Measurements from ENCODE around the gene HOXB4.
A peak's percentile ranks its signal among the peaks of the same experiment; 100 is the strongest.

The HOXB4 gene

GRCh38 chr17:48577946-48578615, at the start of gene HOXB4:
HOXB4 (minus strand) TSS chr17:48578350; CDS start chr17:48578319, 31 bp downstream.
- DNase-seq, result peak; percentile 43

DNA sequence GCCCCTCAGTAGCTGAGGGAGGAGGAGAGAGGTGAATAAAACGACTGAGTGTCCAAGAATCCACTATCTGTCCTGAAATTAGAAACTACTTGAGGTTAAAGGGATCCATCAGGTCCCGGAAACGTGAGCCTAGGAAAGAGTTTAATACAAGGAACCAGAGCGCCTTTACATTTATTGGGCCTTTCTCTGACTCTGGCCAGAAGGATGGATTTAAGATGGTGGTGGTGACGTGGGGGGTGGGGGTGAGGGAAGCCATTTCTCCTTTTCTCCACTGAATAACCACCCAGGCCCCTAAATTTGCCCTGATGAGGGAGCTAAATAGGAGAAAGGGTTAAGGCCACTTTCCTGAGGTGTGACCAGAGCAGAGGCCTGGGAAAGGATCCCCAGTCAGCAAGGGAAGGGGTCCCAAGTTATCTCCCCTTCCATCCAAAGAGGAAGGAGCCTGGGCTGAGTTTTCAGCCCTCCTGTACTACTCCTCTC, 49.0 kb upstream of the HOXB4 start:
- no peak for DNase-seq

- no peak for DNase-seq
Observed at GRCh38 chr17:48626245-48627117, 48.3 kb upstream of the HOXB4 start, which contains the start of gene HOXB9. HOXB9 (minus strand) TSS chr17:48626358; CDS start chr17:48626269, 89 bp downstream.

GRCh38 chr17:48625495-48626244, 47.5 kb upstream of the HOXB4 start:
- DNase-seq, result no peak

DNA sequence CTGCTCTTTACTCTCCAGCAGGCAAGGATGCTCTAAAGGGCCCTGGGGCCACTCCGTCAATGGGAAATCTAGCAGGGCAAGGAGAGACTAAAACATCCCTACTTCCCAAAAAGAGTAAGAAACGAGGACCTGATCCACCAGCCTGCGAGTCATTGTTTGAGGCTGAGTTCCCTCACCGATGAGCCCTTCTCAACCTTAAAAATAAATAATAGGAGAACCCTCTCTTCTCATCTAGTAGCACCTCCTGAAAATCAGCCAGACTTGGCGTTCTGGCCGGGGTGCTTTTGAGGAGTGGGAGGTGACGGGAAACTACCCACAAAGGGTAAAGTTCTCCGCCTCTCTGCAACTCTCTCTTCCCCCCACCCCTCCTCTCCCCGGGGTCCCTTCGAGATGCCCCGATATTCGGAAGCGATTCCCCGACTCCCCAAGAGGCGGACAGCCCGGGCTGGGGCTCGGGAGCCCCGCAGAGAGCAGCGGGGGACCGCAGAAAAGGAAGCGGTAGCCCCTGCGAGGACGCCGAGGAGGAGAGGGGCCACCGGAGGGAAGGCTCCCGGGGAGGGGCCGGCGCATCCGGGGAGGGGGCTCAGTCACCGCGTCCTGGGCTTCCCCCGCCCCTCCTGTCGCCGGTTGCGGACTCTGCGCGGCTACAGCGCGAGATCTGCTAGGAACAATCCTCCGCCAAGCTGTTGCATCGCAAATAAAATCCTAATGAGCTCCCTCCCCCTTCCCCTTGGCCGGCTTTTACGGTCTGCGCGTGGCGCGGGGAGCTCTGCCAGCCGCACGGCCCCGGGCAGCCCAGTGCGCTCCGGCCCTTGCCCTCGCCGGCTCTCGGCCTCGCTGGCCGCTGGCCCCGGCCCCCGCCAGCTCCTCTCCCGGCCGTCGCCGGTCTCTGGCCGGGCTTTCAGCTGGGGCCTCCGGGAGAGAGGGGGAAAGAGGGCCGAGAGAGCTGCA, 46.7 kb upstream of the HOXB4 start:
- DNase-seq, result no peak

GRCh38 chr17:48624118-48624517, 46.0 kb upstream of the HOXB4 start:
- DNase-seq, result no peak

- no peak for DNase-seq
Observed at GRCh38 chr17:48623583-48623982, 45.4 kb upstream of the HOXB4 start.

DNA sequence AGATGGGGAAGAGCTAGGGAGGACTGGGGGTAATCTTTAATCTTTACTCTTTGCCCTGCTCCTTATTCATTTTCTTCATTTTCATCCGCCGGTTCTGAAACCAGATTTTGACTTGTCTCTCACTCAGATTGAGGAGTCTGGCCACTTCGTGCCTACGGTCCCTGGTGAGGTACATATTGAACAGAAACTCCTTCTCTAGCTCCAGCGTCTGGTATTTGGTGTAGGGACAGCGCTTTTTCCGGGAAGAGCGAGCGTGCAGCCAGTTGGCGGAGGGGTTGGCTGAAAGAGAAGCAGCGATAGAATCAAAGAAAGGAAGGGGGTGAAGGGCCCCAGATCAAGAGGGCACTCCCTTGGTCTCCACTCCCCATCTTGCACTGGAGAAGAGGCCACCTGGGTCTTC, 44.7 kb upstream of the HOXB4 start:
- no peak for DNase-seq

GRCh38 chr17:48621410-48622392, 43.6 kb upstream of the HOXB4 start:
- no peak for DNase-seq

DNA sequence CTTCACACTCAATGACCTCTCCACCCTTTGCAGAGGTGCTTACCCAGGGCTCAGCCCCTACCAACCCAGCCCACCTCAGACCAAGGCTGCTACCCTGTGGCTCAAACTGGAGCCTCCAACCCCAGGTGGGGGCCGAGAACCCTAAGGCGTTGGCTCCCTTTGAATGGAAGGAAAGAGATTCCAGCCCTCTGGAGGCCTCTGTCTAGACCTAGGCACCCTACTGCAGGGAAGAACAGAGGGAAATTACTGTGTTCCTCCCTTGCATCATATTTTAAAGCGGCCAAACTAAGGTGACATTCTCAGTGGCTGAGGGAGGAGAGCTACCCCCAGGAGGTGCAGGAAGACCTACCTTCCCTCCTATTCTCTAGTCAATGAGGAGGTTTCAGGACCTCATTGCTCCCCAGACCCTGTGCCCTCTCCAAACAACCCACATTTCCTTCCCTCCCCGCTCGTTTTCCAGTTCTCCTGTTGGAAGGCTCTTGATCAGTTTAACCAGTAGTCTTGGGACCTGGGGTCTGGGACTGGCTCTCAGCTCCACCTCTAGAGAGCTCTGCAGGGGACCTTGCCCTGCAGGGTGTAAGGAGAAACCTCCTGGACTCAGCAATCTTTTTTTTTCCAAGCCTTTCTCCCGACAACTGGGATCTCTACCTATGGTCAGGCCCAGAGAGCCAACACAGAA, 42.5 kb upstream of the HOXB4 start:
- no peak for DNase-seq

GRCh38 chr17:48619826-48620449, 41.8 kb upstream of the HOXB4 start:
- no peak for DNase-seq

DNA sequence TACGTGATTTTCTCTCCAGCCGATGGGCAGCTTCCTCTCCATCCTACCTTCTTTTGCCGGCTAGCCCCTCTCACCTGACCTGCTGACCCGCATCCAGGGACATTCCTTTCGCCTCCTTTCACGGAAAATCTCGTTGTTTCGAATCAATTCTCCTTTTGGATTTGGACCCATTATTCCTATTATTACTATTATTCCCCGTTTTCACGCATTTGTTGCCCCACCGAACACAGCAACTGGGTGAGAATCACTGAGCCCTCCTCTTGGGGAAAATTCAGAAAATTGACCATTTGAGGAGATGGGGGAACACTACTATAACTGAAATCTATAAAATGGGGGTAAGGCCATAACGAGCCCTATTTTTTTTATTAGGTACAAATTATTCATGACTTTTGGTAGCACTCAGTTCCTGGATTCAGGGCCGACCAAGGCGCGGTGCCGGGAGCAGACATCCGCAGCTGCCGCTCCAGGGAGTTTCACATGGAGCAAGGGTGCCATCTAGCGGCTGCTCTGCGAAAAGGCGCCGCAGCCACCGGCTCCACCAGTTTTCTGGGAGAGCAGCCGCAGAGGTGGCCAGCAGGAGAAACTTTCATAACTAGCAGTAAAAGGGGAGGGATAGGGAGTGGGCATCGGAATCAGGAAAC, 40.2 kb upstream of the HOXB4 start:
- DNase-seq, result no peak

DNA sequence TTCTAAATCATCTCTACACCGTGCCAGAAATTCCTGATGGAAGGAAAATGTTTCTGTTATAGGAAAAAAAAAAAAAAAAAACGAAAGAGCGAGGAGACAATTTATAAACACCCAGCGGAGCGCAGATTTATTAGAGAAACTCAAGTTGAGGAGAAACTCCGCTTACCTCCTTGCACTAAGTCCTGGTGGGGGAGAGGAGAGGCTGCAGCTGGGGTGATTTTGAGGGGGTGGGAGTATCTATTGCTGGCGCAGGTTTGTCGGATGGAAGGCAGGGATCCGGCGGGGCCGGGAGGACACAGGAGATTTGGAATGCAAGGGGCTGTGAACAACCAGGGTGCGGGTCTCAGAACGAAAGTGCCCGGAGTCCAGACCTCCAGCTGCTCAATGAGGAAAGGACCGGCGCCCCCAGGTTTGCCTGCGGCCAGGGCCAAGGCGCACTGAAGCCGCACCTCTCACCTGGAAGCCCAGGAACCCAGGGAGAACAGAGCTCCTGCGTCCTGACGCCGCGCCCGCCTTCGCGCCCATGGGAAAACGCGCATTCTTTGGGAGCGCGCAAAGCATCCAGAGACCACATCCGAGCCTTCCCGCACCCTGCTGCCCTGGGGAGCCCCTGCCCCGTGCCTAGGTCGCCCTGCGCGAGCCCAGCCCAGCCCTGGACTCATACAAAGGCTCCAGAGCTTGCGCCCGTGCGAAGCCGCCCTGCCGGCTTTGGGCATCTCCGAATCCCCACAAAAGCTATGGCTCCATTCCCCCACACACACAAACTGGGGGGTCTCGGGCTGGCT, 39.5 kb upstream of the HOXB4 start:
- no peak for DNase-seq

GRCh38 chr17:48616717-48617470, 38.7 kb upstream of the HOXB4 start:
- no peak for DNase-seq

GRCh38 chr17:48615963-48616716, 38.0 kb upstream of the HOXB4 start:
- DNase-seq, result no peak

DNA sequence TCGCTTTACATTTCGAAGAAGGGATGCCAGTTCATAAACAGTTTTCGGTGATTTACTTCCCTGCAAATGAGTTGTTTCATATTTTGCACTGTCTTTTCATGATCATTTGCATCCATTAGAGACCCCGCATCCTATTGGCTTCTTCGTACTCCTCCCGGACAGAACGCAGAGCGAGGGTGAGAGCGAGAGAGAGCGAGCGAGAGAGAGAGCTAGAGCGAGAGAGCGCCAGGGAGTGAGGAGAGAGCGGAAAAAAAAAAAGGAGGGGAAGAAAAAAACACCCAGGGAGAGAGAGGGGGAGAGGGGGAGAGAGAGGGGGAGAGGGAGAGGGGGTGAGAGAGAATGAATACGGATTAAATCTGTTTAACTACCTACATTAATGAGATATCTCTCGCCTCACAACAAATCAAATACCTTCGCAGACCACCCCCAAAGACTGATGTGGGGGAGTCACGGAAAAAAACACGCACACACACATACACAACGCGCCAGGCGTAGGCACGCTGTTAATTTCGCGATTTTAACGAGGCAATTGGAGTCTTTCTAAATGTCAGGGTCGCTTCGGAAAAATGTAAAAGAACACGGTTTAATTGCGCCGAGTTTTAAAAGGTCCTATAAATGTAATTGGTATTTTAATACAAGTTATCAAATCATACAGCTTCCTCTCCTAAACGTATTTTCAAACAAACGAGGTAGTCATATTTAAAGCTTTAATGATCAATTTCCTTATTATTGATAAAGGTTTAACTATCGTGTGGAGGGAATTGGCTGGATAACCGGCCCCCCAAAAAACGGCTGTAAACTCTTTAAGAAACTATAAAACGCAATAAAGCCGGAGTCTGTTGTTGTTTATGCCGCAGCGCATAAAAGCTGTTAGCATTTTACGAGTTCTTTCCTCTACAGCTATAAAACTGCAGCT, 37.2 kb upstream of the HOXB4 start, which contains the start of gene HOXB8:
TSS of gene HOXB8 (minus strand) at position 246 of the 916 bp plus-strand sequence. CDS start 588 bp downstream, outside the sequence.
- DNase-seq, result no peak
